Endothelial cell of umbilical vein (primary cell): Measurements from ENCODE around the gene PLEKHJ1.

ENCODE experiments used
- CTCF ChIP-seq, 2 donors: IDR thresholded peaks; 1 replicate in 1 of 2; 2 replicates in 1 of 2; pipeline ENCODE4 v1.5.1; 2011; ENCODE audit warnings: low read length in 2 of 2, mild to moderate bottlenecking in 2 of 2, moderate library complexity in 2 of 2, control low read depth in 1 of 2, inconsistent platforms in 1 of 2, low read depth in 1 of 2; ENCODE audit not compliant: insufficient read depth in 1 of 2; ENCODE audit errors: extremely low read depth in 1 of 2
- EZH2 ChIP-seq: IDR thresholded peaks from 2 replicates; pipeline ENCODE4 v1.6.1; 2012; ENCODE audit warnings: borderline replicate concordance, low read depth, mild to moderate bottlenecking, moderate library complexity, low read length, inconsistent platforms; ENCODE audit not compliant: severe bottlenecking
- MAX ChIP-seq: IDR thresholded peaks from 2 replicates; pipeline ENCODE4 v1.6.1; 2011; ENCODE audit not compliant: insufficient read depth, insufficient read length
- POLR2A ChIP-seq: IDR thresholded peaks from 2 replicates; pipeline ENCODE4 v1.6.1; 2012; ENCODE audit warnings: low read depth, mild to moderate bottlenecking, control low read depth, low read length
- POLR2AphosphoS5 ChIP-seq: IDR thresholded peaks from 2 replicates; pipeline ENCODE4 v1.6.1; 2012; ENCODE audit warnings: low read depth, mild to moderate bottlenecking, control low read depth, low read length, moderate library complexity; ENCODE audit not compliant: insufficient read depth

GRCh38 chr19:2237869-2238153 is 1.7 kb upstream of the PLEKHJ1 start:
- TF ChIP-seq CTCF (IDR thresholded peaks at IDR 0.05; ENCODE audit: extremely low read depth in 1 of 2, insufficient read depth in 1 of 2, low read depth in 1 of 2, low read length in 2 of 2) (no peak), MAX (no peak), POLR2A (no peak), EZH2 (no peak), POLR2AphosphoS5 (no peak)
